IPS-11a (cell line): ENCODE data around the gene PEX26.
"Not testable (repeated sequence)": the region's sequence is repeated elsewhere in the genome, so short reads cannot be mapped to it uniquely, and the experiment has no call there.

Experiments
- H3K4me3 ChIP-seq: one replicate; pipeline ENCODE4 v1.5.1; 2013; ENCODE audit warnings: low read depth, low read length, control low read depth

Gene PEX26

DNA sequence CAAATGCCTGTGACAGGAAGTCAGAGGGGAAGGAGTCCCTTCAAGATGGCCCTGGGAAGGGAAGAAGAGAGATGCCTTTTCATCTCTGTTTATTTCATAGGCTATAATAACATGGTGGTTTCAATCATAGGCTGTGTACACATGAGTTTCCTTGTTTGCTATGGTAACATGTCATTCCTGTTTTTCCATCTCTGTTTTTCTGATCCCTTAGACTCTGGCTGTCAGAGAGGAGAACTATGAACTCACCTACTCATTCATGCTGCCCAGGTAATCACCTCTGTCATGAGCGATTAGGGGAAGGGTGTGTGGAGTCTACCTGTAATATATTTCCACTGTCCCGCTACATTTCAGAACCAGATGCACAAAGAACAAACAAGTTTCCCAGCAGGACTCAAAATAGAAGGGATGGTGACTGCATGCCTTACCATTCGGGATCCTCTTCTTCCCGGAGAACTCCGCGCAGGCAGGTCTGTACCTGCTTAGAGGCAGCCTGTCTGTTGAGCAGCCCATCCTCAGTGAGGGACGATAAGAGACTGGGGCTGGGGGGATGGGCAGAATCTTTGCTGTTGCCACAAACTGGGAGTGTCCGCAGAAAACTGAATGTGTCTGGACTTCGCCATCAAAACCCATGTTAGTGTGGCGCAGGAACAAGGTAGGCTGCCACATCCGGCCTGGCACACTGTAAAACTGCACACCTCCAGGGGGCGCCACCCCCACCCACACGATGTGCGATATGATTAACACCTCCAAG is 7.1 kb upstream of the PEX26 start:
- no peak overlapping the region for H3K4me3 ChIP-seq

DNA sequence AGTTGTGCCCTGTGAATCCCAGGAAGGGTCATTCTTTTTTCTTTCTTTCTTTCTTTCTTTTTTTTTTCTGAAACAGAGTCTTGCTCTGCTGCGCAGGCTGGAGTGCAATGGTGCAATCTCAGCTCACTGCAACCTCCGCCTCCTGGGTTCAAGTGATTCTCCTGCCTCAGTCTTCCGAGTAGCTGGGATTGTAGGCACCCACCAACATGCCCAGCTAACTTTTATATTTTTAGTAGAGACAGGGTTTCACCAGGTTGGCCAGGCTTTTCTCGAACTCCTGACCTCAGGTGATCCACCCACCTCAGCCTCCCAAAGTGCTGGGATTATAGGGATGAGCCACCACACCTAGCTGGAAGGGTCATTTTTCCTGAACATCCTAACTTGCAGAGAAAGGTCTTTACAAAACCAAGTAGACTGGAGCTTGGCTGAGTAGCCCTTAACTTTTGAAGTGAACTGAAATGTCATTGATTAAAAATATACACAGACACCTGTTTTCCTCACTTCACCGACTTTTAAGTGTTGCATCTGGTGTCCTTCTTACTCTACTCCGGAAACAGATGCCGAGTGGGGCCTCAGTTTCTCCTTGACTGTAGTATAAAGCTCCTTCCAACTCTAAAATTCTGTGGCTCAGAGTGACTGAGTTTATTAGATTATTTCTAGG is 6.4 kb upstream of the PEX26 start:
- not testable (repeated sequence) for H3K4me3 ChIP-seq

GRCh38 chr22:18071968-18072310 is 5.9 kb upstream of the PEX26 start:
- no peak overlapping the region for H3K4me3 ChIP-seq

- H3K4me3 ChIP-seq = no peak overlapping the region
These were observed 4.3 kb upstream of the PEX26 start for GRCh38 chr22:18073467-18073866.

DNA sequence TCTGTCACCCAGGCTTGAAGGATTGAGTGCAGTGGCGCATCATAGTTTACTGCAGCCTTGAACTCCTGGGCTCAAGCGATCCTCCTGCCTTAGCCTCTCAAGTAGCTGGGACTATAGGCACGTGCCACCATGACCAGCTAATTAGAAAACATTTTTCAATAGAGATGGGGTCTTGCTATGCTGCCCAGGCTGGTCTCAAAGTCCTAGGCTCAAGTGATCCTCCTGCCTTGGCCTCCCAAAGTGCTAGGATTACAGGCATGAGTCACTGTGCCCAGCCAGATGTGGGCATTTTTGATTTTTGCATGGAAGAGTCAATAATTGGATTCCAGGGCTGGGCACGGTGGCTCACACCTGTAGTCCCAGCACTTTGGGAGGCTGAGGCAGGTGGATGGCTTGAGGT is 3.9 kb upstream of the PEX26 start:
- not testable (repeated sequence) for H3K4me3 ChIP-seq

DNA sequence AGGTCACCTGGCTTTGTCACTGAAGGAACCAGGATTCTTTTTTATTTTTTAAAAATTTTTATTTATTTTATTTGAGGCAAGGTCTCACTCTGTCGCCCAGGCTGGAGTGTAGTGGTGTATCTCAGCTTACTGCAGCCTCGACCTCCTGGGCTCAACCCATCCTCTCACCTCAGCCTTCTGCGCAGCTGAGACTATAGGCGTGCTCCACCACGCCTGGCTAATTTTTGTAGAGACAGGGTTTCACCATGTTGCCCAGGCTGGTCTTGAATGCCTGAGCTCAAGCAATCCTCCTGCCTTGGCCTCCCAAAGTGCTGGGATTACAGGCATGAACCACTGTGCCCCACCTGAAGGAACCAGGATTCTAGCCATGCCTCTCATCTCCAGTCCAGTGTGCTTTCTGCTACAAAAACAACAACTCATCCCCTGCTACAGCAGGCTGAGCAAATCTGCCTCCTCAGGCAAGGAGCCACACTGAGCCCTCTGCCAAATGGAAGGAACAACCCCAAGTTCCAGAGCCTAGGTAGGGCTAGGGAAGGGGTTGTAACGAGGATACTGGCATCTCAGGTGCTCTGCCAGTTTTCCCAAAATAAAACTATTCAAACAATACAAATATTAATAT is 2.6 kb upstream of the PEX26 start:
- no peak overlapping the region for H3K4me3 ChIP-seq

DNA sequence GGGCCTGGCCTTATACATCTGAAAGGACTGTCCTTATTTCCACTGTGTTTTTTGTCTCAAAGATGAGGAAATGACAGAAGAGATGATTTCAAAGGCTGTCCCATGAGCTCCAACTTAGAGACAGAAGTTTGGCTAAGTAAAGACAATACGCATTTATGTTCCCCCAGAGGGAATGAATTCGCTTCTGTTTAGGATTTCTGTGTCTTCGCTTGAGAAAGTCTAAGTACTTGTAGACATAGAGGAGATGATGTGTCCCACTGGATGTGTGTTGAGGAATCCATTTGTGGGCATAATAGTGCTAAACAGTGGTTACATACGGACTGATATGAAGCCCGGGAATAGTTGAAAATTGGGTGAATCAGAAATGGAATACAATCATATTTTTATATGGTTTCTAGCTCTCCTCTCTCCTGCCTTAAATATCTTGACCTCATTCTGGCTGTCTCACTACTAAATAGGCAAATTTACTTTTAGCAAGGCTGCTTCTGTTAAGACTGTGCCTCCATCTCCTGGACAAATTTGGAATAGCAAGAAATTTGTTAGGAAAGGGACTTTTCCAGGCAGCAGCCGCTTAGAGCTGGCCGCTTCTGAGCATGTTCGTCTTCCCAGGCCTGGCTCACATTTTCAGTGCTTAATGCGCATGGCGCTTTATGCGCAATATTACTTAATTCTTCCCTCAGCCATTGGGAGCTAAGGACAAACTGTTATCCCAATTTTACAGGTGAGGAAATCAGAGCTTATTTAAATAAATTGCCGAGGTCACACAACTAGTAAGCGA is 1.9 kb upstream of the PEX26 start:
- no peak overlapping the region for H3K4me3 ChIP-seq

DNA sequence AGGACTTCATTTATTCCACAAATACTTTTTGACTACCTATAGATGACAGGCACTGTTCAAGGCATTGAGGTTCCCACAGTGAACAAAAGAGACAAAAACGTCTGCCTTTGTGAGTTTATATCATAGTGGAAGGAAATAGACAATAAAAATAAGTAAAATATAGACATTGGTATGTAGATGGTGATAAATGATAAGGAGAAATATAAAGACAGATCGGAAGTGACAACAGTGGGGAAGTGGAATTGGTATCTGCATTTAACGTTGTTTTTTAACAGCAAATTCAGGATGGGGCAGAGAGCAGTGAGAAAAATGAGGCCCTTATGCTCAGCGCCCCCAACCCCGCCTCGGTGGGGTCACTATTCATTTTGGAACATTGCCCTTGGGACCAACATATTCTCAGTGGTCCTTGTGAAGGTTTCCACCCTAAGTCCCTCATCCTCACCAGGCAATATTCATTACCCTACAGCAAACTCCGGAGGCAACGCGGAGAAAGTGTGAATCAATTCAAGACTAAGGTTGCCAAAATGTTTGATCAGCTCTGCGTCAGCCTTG is 627 bp upstream of the PEX26 start:
- H3K4me3 ChIP-seq = peak overlapping the region; percentile 99

- peak overlapping the region; percentile 99 for H3K4me3 ChIP-seq
These were observed 695 bp downstream of the PEX26 start for GRCh38 chr22:18078329-18079041.

DNA sequence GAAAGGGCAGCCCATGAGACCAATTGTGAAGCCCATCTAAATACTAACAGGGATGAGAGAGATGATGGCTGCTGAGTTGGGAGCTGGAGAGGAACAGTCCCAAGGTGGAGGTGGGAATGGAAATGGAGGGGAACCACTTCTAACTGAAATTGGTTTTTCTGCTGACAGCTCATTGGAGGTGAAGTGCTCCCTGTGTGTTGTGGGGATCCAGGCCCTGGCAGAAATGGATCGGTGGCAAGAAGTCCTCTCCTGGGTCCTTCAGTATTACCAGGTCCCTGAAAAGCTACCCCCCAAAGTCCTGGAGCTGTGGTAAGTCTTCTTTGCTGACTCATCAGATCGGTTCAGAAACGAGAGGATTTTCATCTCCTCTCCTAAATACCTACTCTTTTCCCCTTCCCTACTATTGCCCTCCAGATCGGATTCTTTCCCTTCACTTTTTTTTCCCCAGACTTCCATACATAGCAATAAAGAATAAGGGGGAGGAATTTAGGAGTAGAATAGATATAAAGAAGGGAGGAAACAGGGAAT is 2.0 kb downstream of the PEX26 start:
- no peak overlapping the region for H3K4me3 ChIP-seq

DNA sequence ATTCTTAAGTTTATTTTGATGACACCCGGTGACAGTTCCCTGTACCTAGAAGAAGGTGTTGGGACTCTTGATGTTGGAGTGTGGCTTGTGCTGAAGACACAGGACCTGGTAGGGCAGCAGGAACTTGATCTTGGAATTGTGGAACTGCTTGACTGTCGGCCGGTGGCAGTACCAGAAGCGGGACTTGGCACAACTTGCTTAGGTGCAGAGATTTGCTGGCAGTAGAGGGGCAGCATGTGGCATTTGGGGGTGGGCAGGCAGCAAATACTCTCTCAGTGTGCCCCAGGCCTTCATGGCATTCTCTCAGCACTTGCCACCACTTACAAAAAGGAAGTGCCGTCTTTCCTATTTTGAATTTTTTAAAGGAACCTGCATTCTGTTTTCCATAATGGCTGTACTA is 3.6 kb downstream of the PEX26 start:
- no peak overlapping the region for H3K4me3 ChIP-seq

DNA sequence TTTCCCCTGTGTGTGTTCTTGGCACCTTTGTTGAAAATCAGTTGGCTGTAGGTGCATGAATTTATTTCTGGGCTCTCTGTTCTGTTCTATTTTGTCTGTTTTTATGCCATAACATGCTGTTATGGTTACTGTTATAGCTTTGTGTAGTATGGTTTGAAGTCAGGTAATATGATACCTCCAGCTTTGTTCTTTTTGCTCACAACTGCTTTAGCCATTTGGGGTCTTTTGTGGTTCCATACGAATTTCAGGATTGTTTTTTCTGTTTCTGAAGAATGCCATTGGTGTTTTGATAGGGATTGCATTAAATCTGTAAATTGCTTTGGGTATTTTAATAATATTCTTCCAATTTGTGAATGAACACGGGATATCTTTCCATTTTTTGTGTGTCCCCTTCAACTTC is 4.7 kb downstream of the PEX26 start:
- H3K4me3 ChIP-seq = no peak overlapping the region

DNA sequence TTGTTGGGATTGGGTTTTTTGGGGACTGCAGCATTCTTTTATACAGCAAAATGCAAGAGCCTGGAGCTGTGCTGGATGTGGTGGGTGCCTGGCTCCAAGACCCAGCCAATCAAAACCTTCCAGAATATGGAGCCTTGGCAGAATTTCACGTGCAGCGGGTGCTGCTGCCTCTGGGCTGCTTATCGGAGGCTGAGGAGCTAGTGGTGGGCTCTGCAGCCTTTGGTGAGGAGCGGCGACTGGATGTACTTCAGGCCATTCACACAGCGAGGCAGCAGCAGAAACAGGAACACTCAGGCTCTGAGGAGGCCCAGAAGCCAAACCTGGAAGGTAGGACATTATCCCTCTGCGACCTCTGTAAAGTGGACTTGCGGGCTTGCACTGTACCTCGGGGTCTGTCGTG is 5.6 kb downstream of the PEX26 start:
- H3K4me3 ChIP-seq = no peak overlapping the region

- H3K4me3 ChIP-seq = no peak overlapping the region
These were observed 7.4 kb downstream of the PEX26 start for GRCh38 chr22:18085188-18085587.

DNA sequence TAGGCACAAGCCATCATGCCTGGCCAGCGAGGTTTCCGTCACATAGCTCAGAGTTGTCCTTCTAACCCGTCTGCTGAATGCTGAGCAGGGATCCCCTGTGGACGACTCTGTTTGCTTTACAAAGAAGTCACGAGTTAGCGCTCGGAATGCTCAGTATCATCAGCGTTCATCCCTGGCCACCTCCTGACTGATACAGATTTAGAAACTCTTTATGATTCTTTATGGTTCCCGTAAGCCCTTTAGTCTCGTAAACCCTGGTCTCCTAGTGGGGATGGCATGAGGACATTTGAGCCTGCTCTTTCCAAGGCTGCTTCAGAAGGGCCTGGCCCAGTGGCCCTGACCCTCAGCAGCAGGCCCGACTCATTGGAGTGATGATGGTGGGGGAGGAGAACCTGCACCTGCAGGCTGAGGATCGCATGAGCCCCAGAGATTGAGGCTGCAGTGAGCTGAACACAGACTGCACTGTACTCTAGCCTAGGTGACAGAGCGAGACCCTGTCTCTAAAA is 9.6 kb downstream of the PEX26 start:
- H3K4me3 ChIP-seq = no peak overlapping the region

DNA sequence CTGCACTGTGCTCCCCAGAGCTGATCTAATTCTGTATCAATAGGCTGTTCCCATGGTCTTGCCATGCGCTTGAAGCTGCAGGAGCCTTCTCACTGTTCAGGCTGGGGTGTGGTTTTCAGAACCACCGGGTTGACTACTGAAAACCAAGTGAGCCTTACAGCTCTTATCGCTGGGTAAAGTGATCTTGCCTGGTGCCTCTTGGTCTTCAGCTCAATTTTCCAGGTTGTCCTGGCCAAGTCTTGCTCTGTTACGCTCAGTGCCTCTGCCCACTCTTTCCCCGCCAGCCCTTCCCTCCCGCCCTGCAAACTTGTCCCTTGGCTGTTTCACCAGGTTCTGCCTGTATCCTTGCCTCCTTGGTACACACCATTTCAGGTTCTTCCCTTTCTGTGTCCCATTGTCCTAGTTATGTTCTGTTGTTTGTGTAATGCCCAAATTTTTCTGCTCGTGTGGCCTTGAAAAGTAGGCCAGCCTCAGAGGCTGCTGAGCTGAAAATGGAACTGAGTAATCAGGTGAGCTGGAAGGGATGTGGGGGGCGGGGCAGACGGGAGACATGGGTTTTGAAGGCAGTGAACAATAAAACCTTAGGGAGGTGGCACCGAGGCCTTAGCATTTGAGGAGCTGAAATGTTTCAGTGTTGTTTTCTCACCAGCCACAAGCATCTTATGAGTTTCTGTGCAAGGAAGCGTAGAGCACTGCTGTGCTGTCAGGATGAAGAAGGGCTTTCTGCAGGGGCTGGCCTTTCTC is 11.2 kb downstream of the PEX26 start:
- H3K4me3 ChIP-seq = no peak overlapping the region

DNA sequence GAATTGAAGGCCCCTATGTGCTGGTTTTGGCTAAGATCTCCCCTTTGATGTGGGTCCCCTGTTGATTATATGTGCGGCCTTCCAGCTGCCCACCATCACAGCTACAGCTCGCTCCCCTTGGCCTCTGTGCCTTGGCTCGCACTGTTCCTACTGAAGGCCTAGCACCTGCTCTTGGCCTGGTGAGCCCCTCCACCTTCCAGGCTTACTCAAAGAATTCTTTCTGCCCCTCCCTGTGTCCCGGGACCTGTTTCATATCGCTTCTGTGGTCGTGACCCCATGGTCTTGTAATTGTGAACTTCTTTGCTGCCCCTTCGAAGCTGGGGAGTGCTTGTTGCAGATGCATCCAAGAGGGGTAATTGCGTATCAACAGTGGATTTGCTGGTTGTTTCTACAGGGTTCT is 12.5 kb downstream of the PEX26 start:
- no peak overlapping the region for H3K4me3 ChIP-seq

GRCh38 chr22:18091478-18091877 is 13.7 kb downstream of the PEX26 start:
- H3K4me3 ChIP-seq = no peak overlapping the region

DNA sequence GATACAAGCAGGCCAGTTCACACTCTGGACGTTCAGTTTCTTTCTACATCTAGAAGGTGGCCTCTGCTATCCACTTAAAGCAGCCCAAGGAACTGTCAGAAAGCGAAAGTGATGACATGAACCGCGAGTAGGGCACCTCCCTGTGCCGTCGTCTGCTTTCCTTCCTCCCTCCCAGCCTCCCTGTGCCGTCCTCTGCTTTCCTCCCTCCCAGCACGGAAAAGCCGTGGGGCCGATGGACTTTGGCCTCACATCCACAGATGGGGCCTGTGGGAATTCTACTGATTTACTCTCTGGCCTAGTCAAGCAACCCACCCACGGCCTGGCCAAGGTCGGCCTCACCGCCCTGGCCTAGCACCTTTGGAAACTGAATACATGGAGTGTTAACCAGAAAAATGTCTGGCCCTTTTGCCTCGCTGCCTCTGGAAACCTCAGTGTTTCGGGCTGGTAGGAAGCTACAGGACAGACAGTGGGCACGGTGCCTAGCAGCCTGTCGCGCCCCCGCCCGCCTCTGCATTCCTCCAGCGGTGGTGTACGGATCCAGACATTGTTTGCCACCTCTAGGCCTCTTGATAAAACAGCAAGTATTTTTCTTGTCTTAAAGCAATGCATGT is 14.2 kb downstream of the PEX26 start:
- no peak overlapping the region for H3K4me3 ChIP-seq
